ENCODE measurements around the gene MKRN2OS.
"Not testable (repeated sequence)": the region's sequence is repeated elsewhere in the genome, so short reads cannot be mapped to it uniquely, and the experiment has no call there.

The MKRN2OS gene

DNA sequence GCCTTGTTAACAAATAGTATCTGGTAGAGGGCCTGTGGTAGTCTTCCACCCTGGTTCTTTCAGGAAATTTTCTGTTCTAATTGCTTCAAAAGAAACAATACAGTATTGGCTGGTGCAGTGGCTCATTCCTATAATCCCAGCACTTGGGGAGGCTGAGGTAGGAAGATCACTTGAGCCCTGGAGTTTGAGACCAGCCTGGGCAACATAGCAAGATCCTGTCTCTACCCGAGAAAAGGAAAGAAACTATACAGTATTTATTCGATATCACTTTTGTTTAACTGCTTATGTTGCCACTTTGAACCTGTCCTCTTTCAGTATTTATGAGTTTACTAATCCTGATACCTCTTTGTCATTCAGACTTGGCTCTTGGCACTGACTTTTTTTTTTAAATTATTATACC, 16.1 kb upstream of the MKRN2OS start:
- no peak for DNase-seq (ENCODE audit: low read depth)

GRCh38 chr3:12560505-12561190, 15.3 kb upstream of the MKRN2OS start:
- no peak for DNase-seq (ENCODE audit: low read depth)

- no peak for DNase-seq (ENCODE audit: low read depth)
Observed at GRCh38 chr3:12559520-12559919, 14.2 kb upstream of the MKRN2OS start.

DNA sequence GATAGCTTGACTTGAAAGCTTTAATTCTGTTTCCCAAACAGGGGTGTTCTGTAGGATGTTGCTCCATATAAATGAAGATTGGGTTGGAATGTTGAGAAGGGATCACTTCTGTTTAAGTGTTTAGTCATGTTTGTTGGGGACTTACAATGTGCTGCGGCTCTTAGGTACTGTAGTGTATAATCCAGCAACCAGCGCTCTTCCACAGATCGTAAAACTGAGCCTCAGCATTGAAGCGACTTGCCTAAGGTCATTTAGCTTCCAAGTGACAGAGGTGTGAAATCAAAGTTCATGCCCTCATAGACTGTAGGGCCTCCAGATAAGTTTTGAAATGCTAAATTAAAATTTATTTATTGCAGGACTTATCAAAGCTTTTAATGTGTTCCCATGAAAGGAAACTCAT, 13.4 kb upstream of the MKRN2OS start:
- no peak for DNase-seq (ENCODE audit: low read depth)

DNA sequence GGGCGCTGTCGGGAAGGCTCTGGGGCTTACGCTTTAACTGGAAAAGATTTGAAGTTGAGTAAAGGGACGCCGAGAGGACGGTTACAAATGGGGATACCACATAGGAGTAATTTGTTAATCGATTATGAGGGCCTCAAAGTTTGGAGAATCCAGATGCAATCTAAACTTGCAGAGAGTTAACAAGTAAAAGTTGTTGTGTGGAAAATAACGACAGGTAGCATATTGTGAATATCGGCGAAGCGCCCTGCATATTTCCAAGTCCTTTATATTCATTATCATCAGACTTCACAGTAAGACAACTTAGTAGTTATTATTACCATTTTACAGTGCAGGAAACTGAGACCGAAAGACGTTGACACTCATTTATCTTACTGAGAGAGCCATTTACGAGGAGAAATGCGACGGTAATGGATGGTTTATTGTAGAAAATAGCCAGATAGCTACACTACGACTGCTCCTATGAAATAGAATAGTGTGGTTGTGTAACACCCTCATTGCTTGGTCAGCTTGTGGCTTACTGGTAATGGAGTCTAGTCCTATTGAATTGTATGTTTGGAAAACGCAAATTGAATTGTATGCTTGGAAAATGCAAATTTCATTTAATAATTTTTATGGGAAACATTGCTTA, 12.3 kb upstream of the MKRN2OS start:
- no peak for DNase-seq (ENCODE audit: low read depth)

DNA sequence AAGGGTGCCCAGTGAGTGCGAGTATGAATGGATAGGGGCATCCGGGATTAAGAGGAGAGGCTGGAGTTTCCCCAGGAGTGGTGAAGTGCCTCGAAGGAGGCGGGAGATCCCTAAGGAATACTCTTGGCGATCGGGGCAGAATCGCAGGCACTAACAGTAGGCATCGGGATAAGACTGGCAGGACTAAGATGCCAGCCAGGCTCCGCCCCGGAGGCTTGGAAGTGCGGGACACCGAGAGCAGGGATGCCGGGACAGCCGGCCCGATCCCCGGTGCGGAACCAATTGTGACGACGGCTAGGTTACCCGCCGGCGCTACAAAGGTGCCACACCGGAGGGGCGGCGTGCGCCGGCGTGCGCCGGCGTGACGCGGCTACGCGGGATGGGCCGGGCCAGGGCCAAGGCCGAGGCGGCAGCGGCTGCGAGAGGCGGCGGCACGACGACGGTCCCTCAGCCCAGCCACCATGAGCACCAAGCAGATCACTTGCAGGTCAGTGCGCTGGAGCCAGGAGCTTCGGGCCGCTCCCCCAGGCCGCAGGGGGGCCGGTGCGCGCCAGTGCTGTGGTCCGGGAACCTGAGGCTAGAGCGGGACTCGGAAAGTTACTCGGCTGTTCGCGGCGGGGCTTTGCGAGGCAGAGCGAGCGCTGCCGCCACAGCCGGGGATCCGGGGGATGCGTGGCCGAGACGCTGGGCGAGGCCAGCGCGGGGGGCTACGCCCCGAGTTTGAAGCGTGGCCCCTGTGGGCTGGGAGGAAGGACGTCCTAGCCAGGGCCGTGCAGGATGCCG, 11.6 kb upstream of the MKRN2OS start, which contains the start of gene MKRN2:
Gene MKRN2 (plus strand): TSS at position 398 of the 783 bp plus-strand sequence. CDS start 64 bp downstream, at position 462.
- peak; percentile 69 for DNase-seq (ENCODE audit: low read depth)

DNA sequence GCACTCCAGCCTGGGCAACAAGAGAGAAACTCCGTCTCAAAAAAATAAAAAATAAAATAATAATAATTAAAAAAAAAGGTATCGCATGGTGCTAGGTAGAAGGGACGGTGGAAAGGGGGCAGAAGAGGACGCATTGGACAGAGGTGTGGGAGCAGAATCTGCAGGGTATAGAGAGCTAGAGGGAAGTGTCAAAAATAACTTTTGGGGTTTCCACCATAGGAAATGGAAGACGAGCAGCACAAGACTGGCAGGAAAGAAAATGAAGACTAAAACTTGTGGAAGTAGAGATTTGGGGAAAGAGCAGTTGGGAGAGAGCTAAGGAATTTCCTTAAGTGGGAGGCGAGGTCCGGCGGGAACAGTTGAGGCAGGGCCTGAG, 11.0 kb upstream of the MKRN2OS start:
- no peak for DNase-seq (ENCODE audit: low read depth)

DNA sequence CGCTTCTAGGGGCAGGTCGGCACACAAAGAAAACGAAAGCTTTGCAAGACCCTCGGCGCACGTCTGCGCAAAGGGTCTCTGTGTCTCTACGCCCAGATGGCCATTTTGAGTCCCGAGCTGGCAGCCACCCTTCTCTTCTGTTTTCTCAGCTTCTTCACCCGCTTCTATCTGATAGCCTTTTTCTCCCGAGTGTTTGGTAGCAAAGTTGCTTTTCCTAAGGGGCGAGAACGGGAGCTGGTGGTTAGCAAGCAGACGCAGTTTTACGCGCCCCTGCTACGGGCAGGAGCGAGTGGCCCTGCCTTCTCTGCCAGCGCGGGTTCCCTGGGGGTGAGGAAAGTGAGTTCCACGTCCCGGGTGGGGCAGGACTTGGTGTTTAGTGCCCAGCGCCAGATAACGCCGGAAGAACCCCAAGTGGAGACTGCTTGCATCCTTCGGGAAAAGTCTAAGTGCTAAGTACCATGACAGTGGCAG, 8.7 kb upstream of the MKRN2OS start:
- DNase-seq (ENCODE audit: low read depth): no peak

GRCh38 chr3:12549971-12550760, 4.9 kb upstream of the MKRN2OS start:
- DNase-seq (ENCODE audit: low read depth): no peak

DNA sequence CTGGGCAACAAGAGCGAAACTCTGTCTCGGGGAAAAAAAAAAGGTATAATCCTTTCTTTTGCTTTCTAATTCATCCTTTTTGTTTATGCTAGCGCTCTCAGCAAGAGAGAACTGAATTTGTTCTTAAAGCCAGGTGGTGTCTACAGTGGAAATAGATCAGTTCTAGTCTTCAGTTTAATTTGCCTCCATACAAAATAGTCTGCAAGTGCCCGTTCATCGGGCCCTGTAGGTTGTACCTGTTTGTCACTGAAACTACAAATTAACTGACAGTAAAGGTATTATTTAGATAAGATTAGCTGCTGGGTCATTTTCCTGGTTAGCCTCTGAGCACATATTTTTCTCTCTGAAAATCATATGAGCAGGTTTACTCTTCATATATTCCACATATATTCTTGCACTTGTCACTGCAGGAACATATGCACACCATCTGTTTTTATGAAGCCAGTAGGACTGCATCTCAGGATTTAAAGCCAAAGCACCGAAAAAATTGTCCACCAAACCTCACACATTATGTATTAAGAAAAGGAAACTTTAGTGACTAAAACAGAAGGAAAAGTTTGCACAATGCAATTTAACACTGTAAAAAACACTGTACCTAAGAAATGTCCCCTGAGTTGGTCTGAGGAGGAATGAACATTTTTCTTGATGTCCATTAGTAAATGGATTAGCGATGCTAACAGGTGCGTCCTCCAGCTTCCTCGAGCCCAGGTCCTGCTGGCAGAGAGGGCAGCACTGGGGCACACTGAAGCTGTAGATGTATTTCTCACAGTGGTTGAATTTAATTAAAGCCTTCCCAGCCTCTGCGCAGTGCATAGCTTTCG, 437 bp downstream of the MKRN2OS start:
- no peak for DNase-seq (ENCODE audit: low read depth)

- DNase-seq (ENCODE audit: low read depth): not testable (repeated sequence)
Observed at GRCh38 chr3:12543497-12543896, 1.8 kb downstream of the MKRN2OS start.

DNA sequence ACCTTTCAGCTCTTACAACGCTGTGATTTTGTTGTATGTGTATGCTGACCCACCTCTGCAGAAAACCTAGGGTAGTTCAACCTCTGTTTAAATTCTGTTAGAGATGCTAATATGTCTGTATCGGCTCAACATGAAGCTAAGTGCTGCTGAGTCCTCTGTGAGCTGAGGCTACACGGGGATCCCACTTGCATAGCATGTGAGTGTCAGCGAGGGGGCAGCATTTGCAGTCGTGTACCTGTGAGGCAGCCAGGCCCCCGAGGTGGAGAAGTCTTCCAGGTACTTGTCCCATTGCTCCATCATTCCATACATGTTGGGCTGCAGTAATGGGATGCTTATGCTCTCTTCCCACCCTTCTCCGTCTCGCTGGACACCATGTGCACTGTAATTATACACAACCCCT, 3.7 kb downstream of the MKRN2OS start:
- DNase-seq (ENCODE audit: low read depth): no peak

DNA sequence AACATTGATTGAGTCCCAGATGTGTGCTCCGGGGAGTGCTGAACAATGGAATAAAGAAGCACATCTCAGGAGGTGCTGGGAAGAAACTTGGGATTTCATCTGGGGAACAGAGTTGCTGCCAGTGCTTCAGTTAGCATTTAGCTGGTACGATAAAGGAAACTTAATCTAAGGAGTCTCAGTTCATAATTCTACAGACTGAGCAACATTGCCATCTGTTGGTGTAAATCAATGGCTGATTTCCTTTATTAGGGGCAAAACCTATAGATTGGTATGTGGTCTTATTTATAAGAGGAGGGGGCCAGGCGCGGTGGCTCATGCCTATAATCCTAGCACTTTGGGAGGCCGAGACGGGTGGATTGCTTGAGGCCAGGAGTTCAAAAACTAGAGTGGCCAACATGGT, 8.9 kb downstream of the MKRN2OS start:
- no peak for DNase-seq (ENCODE audit: low read depth)

GRCh38 chr3:12532182-12532581, 13.1 kb downstream of the MKRN2OS start:
- no peak for DNase-seq (ENCODE audit: low read depth)

- DNase-seq (ENCODE audit: low read depth): no peak
Observed at GRCh38 chr3:12527757-12528143, 17.5 kb downstream of the MKRN2OS start.

DNA sequence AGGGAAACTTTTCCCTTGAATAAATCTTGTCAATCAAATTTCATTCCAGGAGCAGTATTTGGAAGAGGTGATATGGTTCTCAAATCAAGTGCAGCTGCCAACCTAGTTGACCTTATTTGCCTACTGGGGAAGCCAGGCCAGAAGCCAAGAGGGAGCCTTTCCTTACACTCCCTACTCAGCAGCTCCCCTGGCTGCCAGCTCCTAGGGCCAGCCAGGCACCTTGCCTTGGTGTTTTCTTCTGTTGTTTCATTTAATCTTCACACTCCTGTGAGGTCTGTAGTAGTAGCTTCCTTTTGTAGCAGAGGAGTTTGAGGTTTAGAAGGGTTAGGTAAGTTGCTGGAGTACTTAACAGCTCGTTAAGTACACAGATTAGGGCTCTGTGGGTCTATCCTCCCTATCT, 22.6 kb downstream of the MKRN2OS start:
- DNase-seq (ENCODE audit: low read depth): no peak

DNA sequence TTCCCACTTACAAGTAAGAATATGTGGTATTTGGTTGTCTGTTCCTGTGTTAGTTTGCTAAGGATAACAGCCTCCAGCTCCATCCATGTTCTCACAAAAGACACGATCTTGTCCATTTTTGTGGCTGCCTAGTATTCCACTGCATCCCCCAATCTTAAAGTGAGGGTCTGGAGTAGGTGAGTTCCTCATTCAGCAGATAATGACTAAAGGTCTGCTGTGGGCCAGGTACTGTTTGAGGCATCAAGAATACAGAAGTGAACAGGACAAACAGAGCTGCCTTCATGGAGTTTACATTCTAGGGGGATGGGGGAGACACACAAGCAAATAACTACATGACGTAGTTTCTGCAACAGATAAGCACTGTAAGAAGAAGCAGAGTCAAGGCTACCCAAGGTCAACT, 24.3 kb downstream of the MKRN2OS start:
- no peak for DNase-seq (ENCODE audit: low read depth)

- no peak for DNase-seq (ENCODE audit: low read depth)
Observed at GRCh38 chr3:12518261-12519028, 26.9 kb downstream of the MKRN2OS start.

DNA sequence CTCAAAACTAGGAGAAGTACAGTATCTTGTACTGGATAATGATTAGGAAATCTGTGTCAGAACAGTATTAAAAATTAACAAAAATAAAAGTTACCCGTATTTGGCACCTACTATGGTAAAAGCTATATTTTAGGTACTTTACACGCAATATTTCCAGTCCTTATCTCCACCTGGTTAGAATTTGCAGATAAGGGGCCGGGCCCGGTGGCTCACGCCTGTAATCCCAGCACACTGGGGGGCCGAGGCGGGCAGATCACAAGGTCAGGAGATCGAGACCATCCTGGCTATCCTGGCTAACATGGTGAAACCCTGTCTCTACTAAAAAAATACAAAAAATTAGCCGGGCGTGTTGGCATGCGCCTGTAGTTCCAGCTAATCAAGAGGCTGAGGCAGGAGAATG, 28.4 kb downstream of the MKRN2OS start:
- DNase-seq (ENCODE audit: low read depth): no peak

- DNase-seq (ENCODE audit: low read depth): no peak
Observed at GRCh38 chr3:12515631-12516030, 29.7 kb downstream of the MKRN2OS start.

All from T-helper 22 cell (primary cell).